ENCODE measurements around the gene NUP98.

Gene NUP98

DNA sequence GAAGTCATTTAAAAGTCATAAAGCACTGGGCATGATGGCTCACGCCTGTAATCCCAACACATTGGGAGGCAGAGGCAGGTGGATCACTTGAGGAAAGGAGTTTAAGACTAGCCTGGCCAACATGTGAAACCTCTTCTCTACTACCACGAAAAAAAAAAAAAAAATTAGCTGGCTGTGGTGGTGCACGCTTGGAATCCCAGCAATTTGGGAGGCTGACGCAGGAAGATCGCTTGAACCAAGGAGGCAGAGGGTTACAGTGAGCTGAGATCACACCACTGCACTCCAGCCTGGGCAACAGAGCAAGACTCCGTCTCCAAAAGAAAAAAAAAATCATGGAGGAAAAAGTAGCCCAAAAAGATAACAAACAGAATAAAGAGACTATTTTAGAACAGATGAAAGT lies 42.2 kb downstream of the NUP98 start:
- Histone ChIP-seq H3K9me3 (ENCODE audit: control insufficient read depth, low read depth, low read length) (no peaks in the 10 kb centered on the region), H3K4me1 (ENCODE audit: control insufficient read depth, low read depth, low read length) (no peaks in the 10 kb centered on the region), H3K27me3 (ENCODE audit: control insufficient read depth, insufficient read depth, low read length) (no peaks in the 10 kb centered on the region), H3K36me3 (ENCODE audit: control insufficient read depth, low read depth, low read length) (peaks cover 77% of the 10 kb centered on the region), H3K4me3 (ENCODE audit: low read length) (no peak overlapping the region), H3K9ac (ENCODE audit: low read length) (no peak overlapping the region), H3K27ac (ENCODE audit: low read length) (no peak overlapping the region)

DNA sequence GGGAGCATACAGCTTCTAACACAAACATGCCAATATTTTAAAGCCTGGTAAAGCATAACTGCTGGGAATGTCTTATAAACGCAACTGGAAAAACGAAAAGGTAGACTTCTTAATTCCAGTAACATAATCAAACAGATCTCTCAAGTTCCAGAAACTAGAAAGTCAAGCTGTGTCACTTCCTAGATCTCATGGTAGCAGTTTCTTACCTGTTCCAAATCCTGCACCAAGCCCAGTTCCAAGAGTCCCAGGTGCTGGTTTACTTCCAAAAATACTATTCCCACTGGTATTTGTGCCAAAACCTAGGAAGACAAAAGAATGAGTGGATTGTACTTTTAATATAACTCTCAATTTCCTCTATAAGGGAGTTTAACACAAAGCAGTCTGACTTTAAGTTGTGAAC lies 44.2 kb downstream of the NUP98 start:
- Histone ChIP-seq H3K27me3 (ENCODE audit: control insufficient read depth, insufficient read depth, low read length) (no peaks in the 10 kb centered on the region), H3K9me3 (ENCODE audit: control insufficient read depth, low read depth, low read length) (no peaks in the 10 kb centered on the region), H3K9ac (ENCODE audit: low read length) (no peak overlapping the region), H3K4me3 (ENCODE audit: low read length) (no peak overlapping the region), H3K36me3 (ENCODE audit: control insufficient read depth, low read depth, low read length) (peaks cover 72% of the 10 kb centered on the region), H3K27ac (ENCODE audit: low read length) (no peak overlapping the region), H3K4me1 (ENCODE audit: control insufficient read depth, low read depth, low read length) (no peaks in the 10 kb centered on the region)

DNA sequence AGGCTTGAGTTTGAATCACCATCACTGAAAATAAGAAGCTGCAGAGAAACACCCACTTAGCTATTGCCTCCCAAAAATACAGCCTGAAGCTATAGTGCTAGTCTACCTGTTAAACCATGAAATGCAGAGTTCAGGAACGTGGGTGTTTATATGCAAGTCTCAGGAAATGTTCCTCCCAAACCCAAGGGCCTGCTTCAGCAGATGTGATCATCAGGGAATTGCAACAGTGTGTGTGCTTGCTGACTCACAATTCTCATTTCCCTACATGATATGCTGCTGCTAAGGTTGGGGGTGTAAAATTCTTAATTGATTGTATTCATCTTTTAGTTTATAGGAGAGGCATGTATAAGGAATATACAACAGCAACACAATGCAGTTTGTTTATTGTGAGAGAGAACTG lies 49.6 kb downstream of the NUP98 start:
- Histone ChIP-seq H3K36me3 (ENCODE audit: control insufficient read depth, low read depth, low read length) (peaks cover 73% of the 10 kb centered on the region), H3K4me1 (ENCODE audit: control insufficient read depth, low read depth, low read length) (no peaks in the 10 kb centered on the region), H3K9me3 (ENCODE audit: control insufficient read depth, low read depth, low read length) (no peaks in the 10 kb centered on the region), H3K27ac (ENCODE audit: low read length) (no peak overlapping the region), H3K9ac (ENCODE audit: low read length) (no peak overlapping the region), H3K4me3 (ENCODE audit: low read length) (no peak overlapping the region), H3K27me3 (ENCODE audit: control insufficient read depth, insufficient read depth, low read length) (no peaks in the 10 kb centered on the region)

DNA sequence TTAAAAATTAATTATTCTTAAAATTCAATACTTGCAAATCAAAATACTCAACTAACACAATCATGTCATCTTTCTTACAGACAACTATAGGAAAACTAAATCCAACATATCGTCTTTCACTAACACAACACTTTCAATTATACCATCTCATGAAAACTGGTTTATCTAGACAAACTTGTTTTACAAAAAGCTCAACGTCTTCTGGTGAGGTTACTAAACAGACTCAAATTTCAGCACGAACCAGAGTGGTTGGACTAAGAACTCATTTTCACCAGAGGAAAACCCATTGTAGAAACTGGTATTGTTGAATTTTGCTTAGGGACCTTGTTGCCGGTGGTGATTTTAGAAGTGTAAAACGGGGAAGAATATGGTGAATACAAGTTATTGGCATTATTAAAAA lies 52.2 kb downstream of the NUP98 start:
- Histone ChIP-seq H3K9me3 (ENCODE audit: control insufficient read depth, low read depth, low read length) (no peaks in the 10 kb centered on the region), H3K27me3 (ENCODE audit: control insufficient read depth, insufficient read depth, low read length) (no peaks in the 10 kb centered on the region), H3K36me3 (ENCODE audit: control insufficient read depth, low read depth, low read length) (peaks cover 68% of the 10 kb centered on the region), H3K27ac (ENCODE audit: low read length) (no peak overlapping the region), H3K9ac (ENCODE audit: low read length) (no peak overlapping the region), H3K4me1 (ENCODE audit: control insufficient read depth, low read depth, low read length) (no peaks in the 10 kb centered on the region), H3K4me3 (ENCODE audit: low read length) (no peak overlapping the region)

DNA sequence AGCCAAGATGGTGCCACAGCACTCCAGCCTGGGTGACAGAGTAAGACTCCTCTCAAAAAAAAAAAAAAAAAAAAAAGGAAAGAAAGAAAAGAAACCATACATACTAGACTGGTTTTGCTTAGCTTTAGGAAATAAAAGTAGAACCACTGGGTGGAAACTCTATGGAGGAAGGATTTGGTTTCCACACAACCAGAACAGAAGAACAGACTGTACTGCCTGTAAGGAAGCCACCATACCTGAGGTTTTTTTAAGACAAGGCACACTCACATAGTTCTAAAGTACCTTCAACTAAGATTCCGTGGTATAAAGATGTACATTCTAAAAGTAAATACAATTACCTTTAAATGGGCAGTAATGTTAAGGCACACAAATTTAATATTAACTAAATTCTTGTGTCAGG lies 58.6 kb downstream of the NUP98 start:
- Histone ChIP-seq H3K27me3 (ENCODE audit: control insufficient read depth, insufficient read depth, low read length) (no peaks in the 10 kb centered on the region), H3K27ac (ENCODE audit: low read length) (no peak overlapping the region), H3K36me3 (ENCODE audit: control insufficient read depth, low read depth, low read length) (peaks cover 78% of the 10 kb centered on the region), H3K4me1 (ENCODE audit: control insufficient read depth, low read depth, low read length) (no peaks in the 10 kb centered on the region), H3K9ac (ENCODE audit: low read length) (no peak overlapping the region), H3K4me3 (ENCODE audit: low read length) (no peak overlapping the region), H3K9me3 (ENCODE audit: control insufficient read depth, low read depth, low read length) (no peaks in the 10 kb centered on the region)

DNA sequence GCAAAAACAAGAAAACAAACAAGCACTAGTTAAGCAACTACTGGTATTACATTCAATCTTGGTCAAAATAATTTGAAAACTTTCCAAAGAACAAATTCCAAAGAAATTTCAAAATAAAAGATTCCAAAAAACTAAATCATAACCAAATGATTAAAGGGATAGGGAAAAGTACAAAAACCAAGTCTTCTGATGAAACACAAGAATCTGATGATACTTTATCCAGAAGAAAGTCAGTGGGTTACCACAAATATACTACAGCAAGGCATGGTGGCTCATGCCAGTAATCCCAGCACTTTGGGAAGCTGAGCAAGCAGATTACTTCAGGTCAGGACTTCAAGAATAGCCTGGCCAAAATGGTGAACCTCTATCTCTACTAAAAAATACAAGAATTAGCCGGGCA lies 59.1 kb downstream of the NUP98 start:
- Histone ChIP-seq H3K9me3 (ENCODE audit: control insufficient read depth, low read depth, low read length) (no peaks in the 10 kb centered on the region), H3K27me3 (ENCODE audit: control insufficient read depth, insufficient read depth, low read length) (no peaks in the 10 kb centered on the region), H3K27ac (ENCODE audit: low read length) (no peak overlapping the region), H3K36me3 (ENCODE audit: control insufficient read depth, low read depth, low read length) (peaks cover 82% of the 10 kb centered on the region), H3K4me1 (ENCODE audit: control insufficient read depth, low read depth, low read length) (no peaks in the 10 kb centered on the region), H3K9ac (ENCODE audit: low read length) (no peak overlapping the region), H3K4me3 (ENCODE audit: low read length) (no peak overlapping the region)

DNA sequence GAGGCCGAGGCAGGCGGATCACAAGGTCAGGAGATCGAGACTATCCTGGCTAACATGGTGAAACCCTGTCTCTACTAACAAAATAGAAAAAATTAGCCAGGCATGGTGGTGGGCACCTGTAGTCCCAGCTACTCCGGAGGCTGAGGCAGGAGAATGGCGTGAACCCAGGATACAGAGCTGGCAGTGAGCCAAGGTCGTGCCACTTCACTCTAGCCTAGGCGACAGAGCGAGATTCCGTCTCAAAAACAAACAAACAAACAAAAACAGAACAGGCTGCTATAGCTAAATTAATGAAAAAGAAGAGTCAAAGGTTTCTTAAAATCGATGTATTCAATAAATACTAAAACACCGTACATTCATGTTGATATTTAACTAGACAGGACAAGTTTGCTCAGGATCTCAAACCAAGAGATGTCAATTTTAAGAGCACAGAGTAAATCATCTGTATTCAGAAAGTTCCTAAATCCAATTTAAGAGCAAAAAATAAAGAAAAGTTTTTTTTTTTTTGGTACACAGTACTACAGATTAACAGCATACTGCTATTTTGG lies 59.9 kb downstream of the NUP98 start:
- Histone ChIP-seq H3K27ac (ENCODE audit: low read length) (no peak overlapping the region), H3K4me1 (ENCODE audit: control insufficient read depth, low read depth, low read length) (no peaks in the 10 kb centered on the region), H3K4me3 (ENCODE audit: low read length) (no peak overlapping the region), H3K9me3 (ENCODE audit: control insufficient read depth, low read depth, low read length) (no peaks in the 10 kb centered on the region), H3K36me3 (ENCODE audit: control insufficient read depth, low read depth, low read length) (peaks cover 85% of the 10 kb centered on the region), H3K9ac (ENCODE audit: low read length) (no peak overlapping the region), H3K27me3 (ENCODE audit: control insufficient read depth, insufficient read depth, low read length) (no peaks in the 10 kb centered on the region)

DNA sequence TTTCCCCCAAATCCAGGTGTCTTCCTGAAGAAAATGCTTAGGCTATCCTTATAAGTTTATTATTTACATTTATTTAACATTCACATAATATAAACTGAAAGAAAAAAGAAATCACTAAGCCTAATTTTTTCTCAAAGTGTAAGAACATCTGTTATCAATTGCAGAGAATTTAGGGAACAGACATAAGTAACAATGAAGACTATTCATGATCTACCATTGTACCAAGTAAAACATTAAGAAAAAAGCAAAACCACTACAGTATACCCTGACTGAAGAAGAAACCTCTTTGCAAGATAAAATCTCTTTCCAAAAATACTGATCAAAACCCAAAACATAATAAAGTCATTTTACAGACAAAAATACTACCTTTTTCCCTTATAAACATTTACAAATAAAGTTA lies 60.5 kb downstream of the NUP98 start:
- Histone ChIP-seq H3K4me3 (ENCODE audit: low read length) (no peak overlapping the region), H3K27ac (ENCODE audit: low read length) (no peak overlapping the region), H3K4me1 (ENCODE audit: control insufficient read depth, low read depth, low read length) (no peaks in the 10 kb centered on the region), H3K27me3 (ENCODE audit: control insufficient read depth, insufficient read depth, low read length) (no peaks in the 10 kb centered on the region), H3K9ac (ENCODE audit: low read length) (no peak overlapping the region), H3K36me3 (ENCODE audit: control insufficient read depth, low read depth, low read length) (peaks cover 89% of the 10 kb centered on the region), H3K9me3 (ENCODE audit: control insufficient read depth, low read depth, low read length) (no peaks in the 10 kb centered on the region)

DNA sequence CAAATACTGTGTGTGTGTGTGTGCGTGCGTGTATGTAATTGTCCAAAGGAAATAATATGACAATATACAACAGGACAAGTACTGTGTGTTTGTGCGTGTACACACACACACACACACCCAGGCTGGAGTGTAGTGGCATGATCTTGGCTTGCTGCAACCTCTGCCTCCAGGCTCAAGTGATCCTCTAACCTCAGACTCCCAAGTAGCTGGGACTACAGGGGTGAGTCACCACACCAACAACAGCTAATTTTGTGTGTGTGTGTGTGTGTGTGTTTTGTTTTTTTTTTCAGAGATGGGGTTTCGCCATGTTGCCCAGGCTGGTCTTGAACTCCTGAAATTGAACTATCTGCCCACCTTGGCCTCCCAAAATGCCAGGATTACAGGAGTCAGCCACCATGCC lies 61.5 kb downstream of the NUP98 start:
- Histone ChIP-seq H3K36me3 (ENCODE audit: control insufficient read depth, low read depth, low read length) (peaks cover 88% of the 10 kb centered on the region), H3K4me1 (ENCODE audit: control insufficient read depth, low read depth, low read length) (no peaks in the 10 kb centered on the region), H3K4me3 (ENCODE audit: low read length) (no peak overlapping the region), H3K27me3 (ENCODE audit: control insufficient read depth, insufficient read depth, low read length) (no peaks in the 10 kb centered on the region), H3K9ac (ENCODE audit: low read length) (no peak overlapping the region), H3K9me3 (ENCODE audit: control insufficient read depth, low read depth, low read length) (no peaks in the 10 kb centered on the region), H3K27ac (ENCODE audit: low read length) (no peak overlapping the region)

DNA sequence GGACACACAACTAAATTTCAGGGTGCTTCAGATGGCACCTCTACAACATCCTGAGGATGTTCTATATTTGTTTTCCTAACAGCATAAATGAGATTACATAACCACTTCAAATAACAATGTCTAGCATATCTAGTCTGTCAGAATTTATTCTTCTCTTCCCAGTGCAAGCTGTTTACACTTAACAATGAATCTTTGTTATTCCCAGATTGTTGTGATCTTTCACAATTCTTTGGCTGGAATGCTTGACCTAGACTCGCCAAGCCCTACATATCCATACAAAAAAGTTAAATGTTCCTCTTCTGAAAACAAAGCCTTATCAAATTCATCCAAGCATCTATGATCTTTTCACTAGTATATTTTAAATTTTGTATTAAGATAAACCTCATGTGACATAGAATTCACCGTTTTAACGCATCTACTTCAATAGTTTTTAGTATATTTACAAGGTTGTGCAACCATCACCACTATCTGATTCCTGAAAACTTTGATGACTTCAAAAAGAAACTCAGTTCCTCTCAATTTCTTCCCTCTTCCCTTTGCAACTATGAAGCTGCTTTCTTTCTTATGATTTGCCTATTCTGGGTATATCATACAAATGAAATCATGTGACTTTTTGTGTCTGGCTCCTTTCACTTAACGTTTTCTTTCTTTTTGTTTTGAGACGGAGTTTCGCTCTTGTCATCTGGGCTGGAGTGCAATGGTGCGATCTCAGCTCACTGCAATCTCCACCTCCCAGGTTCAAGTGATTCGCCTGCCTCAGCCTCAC lies 64.5 kb downstream of the NUP98 start:
- H3K36me3 ChIP-seq (ENCODE audit: control insufficient read depth, low read depth, low read length), result peaks cover 86% of the 10 kb centered on the region
- no peaks in the 10 kb centered on the region for H3K27me3 ChIP-seq (ENCODE audit: control insufficient read depth, insufficient read depth, low read length)
- H3K4me3 ChIP-seq (ENCODE audit: low read length), result no peak overlapping the region
- H3K9me3 ChIP-seq (ENCODE audit: control insufficient read depth, low read depth, low read length), result no peaks in the 10 kb centered on the region
- H3K4me1 ChIP-seq (ENCODE audit: control insufficient read depth, low read depth, low read length), result no peaks in the 10 kb centered on the region
- H3K9ac ChIP-seq (ENCODE audit: low read length), result no peak overlapping the region
- H3K27ac ChIP-seq (ENCODE audit: low read length), result no peak overlapping the region

DNA sequence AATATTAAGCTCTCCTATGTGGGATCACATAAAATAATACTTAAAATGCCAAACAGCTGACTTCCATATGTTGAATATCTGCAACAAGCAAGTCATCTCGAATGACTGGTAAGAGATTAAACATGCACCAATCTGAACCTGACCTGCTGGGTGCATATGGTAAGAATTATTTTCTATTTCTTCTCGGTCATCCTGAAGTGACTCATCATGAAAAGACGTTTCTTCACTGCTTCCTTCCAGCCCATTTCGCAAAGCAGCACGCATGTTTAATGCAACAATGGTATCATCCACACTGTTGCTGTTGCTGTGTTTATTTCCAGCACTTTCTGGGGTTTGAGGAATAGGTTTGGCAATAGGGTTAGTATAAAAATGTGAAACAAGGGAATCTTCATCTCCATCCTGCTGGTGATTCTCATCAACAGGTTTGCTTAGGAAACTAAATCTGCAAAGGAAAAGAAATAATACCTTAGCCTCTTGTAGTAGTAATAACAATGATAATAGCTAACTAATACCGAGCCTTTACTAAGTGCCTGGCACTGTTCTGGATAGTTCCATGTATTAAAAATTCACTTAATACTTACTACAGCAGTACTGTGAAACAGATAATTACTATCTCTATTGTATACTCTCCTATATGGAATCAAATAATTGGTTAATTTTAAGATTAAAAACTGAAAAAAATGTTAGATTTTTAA lies 74.2 kb downstream of the NUP98 start:
- Histone ChIP-seq H3K9me3 (ENCODE audit: control insufficient read depth, low read depth, low read length) (no peaks in the 10 kb centered on the region), H3K4me1 (ENCODE audit: control insufficient read depth, low read depth, low read length) (no peaks in the 10 kb centered on the region), H3K27ac (ENCODE audit: low read length) (no peak overlapping the region), H3K4me3 (ENCODE audit: low read length) (no peak overlapping the region), H3K9ac (ENCODE audit: low read length) (no peak overlapping the region), H3K27me3 (ENCODE audit: control insufficient read depth, insufficient read depth, low read length) (no peaks in the 10 kb centered on the region), H3K36me3 (ENCODE audit: control insufficient read depth, low read depth, low read length) (peaks cover 87% of the 10 kb centered on the region)

DNA sequence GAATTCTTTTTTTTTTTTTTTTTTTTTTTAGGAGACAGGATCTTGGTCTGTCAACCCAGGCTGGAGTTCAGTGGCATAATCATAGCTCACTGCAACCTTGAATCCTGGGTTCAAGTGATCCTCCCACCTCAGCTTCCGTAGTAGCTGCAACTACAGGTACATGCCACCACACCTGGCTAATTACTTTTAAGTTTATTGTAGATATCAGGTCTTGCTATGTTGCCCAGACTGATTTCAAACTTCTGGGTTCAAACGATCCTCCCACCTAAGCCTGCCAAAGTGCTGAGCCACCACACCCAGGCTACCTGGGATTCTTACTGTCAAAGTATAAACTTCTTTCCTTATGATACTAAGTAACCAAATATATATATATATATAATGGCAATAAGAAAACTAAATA lies 75.3 kb downstream of the NUP98 start:
- Histone ChIP-seq H3K27ac (ENCODE audit: low read length) (no peak overlapping the region), H3K36me3 (ENCODE audit: control insufficient read depth, low read depth, low read length) (peaks cover 88% of the 10 kb centered on the region), H3K9ac (ENCODE audit: low read length) (no peak overlapping the region), H3K4me3 (ENCODE audit: low read length) (no peak overlapping the region), H3K4me1 (ENCODE audit: control insufficient read depth, low read depth, low read length) (no peaks in the 10 kb centered on the region), H3K27me3 (ENCODE audit: control insufficient read depth, insufficient read depth, low read length) (no peaks in the 10 kb centered on the region), H3K9me3 (ENCODE audit: control insufficient read depth, low read depth, low read length) (no peaks in the 10 kb centered on the region)

Data from iPS-18a (cell line).